Fibroblast of lung (primary cell): Measurements from ENCODE around the gene PPP2R1B. TPM values are rescaled to one million over a fixed set of nuclear protein-coding genes. Genes with fewer than 3 reads are reported as not detected.
A peak's percentile ranks its signal among the peaks of the same experiment; 100 is the strongest.

Experiments
- DNase-seq, 2 donors: peaks; one replicate each; pipeline versions ENCODE4 v3.0.0 to v3.0.0-alpha.2; 2010; ENCODE audit warnings: low read depth in 2 of 2
- H2AFZ ChIP-seq: 2 replicates; pipeline ENCODE4 v1.5.1; 2012; ENCODE audit warnings: low read length, control low read depth, inconsistent platforms
- H3K27ac ChIP-seq: 2 replicates; pipeline ENCODE4 v1.5.1; 2011; ENCODE audit warnings: low read length, control low read depth; ENCODE audit not compliant: insufficient read depth
- H3K27me3 ChIP-seq: 2 replicates; pipeline ENCODE4 v1.5.1; 2011; ENCODE audit warnings: mild to moderate bottlenecking, low read length; ENCODE audit not compliant: control insufficient read depth, insufficient read depth
- H3K36me3 ChIP-seq: 2 replicates; pipeline ENCODE4 v1.5.1; 2011; ENCODE audit warnings: low read length; ENCODE audit not compliant: control insufficient read depth, insufficient read depth
- H3K4me1 ChIP-seq: 2 replicates; pipeline ENCODE4 v1.5.1; 2011; ENCODE audit warnings: low read length; ENCODE audit not compliant: control insufficient read depth, insufficient read depth; ENCODE audit errors: extremely low read depth
- H3K4me2 ChIP-seq: 2 replicates; pipeline ENCODE4 v1.5.1; 2011; ENCODE audit warnings: low read length, control low read depth; ENCODE audit not compliant: insufficient read depth; ENCODE audit errors: extremely low read depth
- H3K4me3 ChIP-seq, 4 experiments: fragments of 200-600 bp in 1 of 4; sonication (generic) in 1 of 4; replicated peaks in 1 of 4; 2 replicates each; pipeline ENCODE4 v1.5.1; 2011 to 2016; ENCODE audit warnings: low read length in 4 of 4, low read depth in 3 of 4, mild to moderate bottlenecking in 3 of 4, control low read depth in 2 of 4, inconsistent platforms in 1 of 4, mixed read lengths in 1 of 4; ENCODE audit not compliant: insufficient read depth in 1 of 4; ENCODE audit errors: control extremely low read depth in 1 of 4
- H3K79me2 ChIP-seq: 2 replicates; pipeline ENCODE4 v1.5.1; 2012; ENCODE audit warnings: mild to moderate bottlenecking, low read length, inconsistent platforms; ENCODE audit not compliant: control insufficient read depth, insufficient read depth
- H3K9ac ChIP-seq: 2 replicates; pipeline ENCODE4 v1.5.1; 2011; ENCODE audit warnings: mild to moderate bottlenecking, low read length, control low read depth; ENCODE audit not compliant: insufficient read depth
- H3K9me3 ChIP-seq: 2 replicates; pipeline ENCODE4 v1.5.1; 2012; ENCODE audit warnings: low read depth, low read length; ENCODE audit not compliant: control insufficient read depth, insufficient read depth
- H4K20me1 ChIP-seq: 2 replicates; pipeline ENCODE4 v1.5.1; 2011; ENCODE audit warnings: low read length; ENCODE audit not compliant: control insufficient read depth, insufficient read depth; ENCODE audit errors: extremely low read depth
- CTCF ChIP-seq, 2 donors: IDR thresholded peaks in 1 of 2; conservative IDR thresholded peaks in 1 of 2; 1 replicate in 1 of 2; 2 replicates in 1 of 2; pipeline ENCODE4 v1.5.1; 2011 to 2012; ENCODE audit warnings: low read length in 2 of 2, control low read depth in 1 of 2, inconsistent platforms in 1 of 2, low read depth in 1 of 2, mild to moderate bottlenecking in 1 of 2
- EZH2 ChIP-seq: IDR thresholded peaks from 2 replicates; pipeline ENCODE4 v1.5.1; 2012; ENCODE audit warnings: low read length, control low read depth, mild to moderate bottlenecking; ENCODE audit errors: missing control alignments
- polyA plus RNA-seq, 2 donors: library from polyadenylated mRNA; depleted of rRNA in 1 of 2; stranded (reverse) in 1 of 2; unstranded in 1 of 2; fragments of >200 nt; gene quantifications; 2 replicates each; pipeline ENCODE4 v1.2.1, GENCODE V29; 2011 to 2012; ENCODE audit warnings: missing spikeins in 1 of 2
- total RNA-seq: library from RNA; depleted of rRNA; stranded (reverse); fragments of >200 nt; gene quantifications from 2 replicates; pipeline ENCODE4 v1.2.1, GENCODE V29; 2014

PPP2R1B gene
- total and polyA plus RNA-seq, 2 donors (not counting 1 experiment from before 2014, with no cell fraction given), result 40.3 to 43.1 TPM

- peak; percentile 84 to 97 for DNase-seq
- H2AFZ ChIP-seq, result no peak overlapping the region
- TF ChIP-seq EZH2 (no peak), CTCF (conservative IDR thresholded peaks at IDR 0.05 in 1 of 2, IDR thresholded peaks at IDR 0.05 in 1 of 2; ENCODE audit: low read depth in 1 of 2, low read length in 2 of 2) (no peak)
Measured at GRCh38 chr11:111707039-111707690, 59.0 kb downstream of the PPP2R1B start.

GRCh38 chr11:111703576-111703975, 62.6 kb downstream of the PPP2R1B start:
- DNase-seq, result no peak
- Histone ChIP-seq H3K27ac (no peak overlapping the region), H3K4me1 (peaks cover 3% of the 10 kb centered on the region), H3K79me2 (no peaks in the 10 kb centered on the region), H3K9me3 (no peaks in the 10 kb centered on the region), H3K4me2 (no peak overlapping the region), H3K27me3 (no peaks in the 10 kb centered on the region), H3K36me3 (peaks cover 5% of the 10 kb centered on the region), H2AFZ (no peak overlapping the region), H3K9ac (no peak overlapping the region), H4K20me1 (no peaks in the 10 kb centered on the region), H3K4me3 (no peak overlapping the region)
- TF ChIP-seq EZH2, result no peak
- TF ChIP-seq CTCF (conservative IDR thresholded peaks at IDR 0.05 in 1 of 2, IDR thresholded peaks at IDR 0.05 in 1 of 2; ENCODE audit: low read depth in 1 of 2, low read length in 2 of 2), result no peak

More at GRCh38 chr11:111707039-111707690, 59.0 kb downstream of the PPP2R1B start:
- no peak overlapping the region for H3K27ac ChIP-seq
- peak overlapping the region; percentile 15 for H3K4me2 ChIP-seq
- H3K4me3 ChIP-seq, result peak overlapping the region in 1 of 4 experiments; percentile 29
- H3K4me1 ChIP-seq, result peaks cover 3% of the 10 kb centered on the region
- no peaks in the 10 kb centered on the region for H4K20me1 ChIP-seq
- no peak overlapping the region for H3K9ac ChIP-seq
- H3K79me2 ChIP-seq, result no peaks in the 10 kb centered on the region
- no peaks in the 10 kb centered on the region for H3K9me3 ChIP-seq
- peaks cover 9% of the 10 kb centered on the region for H3K36me3 ChIP-seq
- H3K27me3 ChIP-seq, result no peaks in the 10 kb centered on the region

GRCh38 chr11:111702623-111703022, 63.6 kb downstream of the PPP2R1B start:
- no peak overlapping the region for H3K4me3 ChIP-seq
- H3K27me3 ChIP-seq, result no peaks in the 10 kb centered on the region
- no peaks in the 10 kb centered on the region for H3K79me2 ChIP-seq
- no peaks in the 10 kb centered on the region for H3K9me3 ChIP-seq
- DNase-seq, result no peak
- peaks cover 3% of the 10 kb centered on the region for H3K4me1 ChIP-seq
- TF ChIP-seq EZH2, result no peak
- TF ChIP-seq CTCF (conservative IDR thresholded peaks at IDR 0.05 in 1 of 2, IDR thresholded peaks at IDR 0.05 in 1 of 2; ENCODE audit: low read depth in 1 of 2, low read length in 2 of 2), result no peak
- H2AFZ ChIP-seq, result no peak overlapping the region
- no peak overlapping the region for H3K4me2 ChIP-seq
- peaks cover 5% of the 10 kb centered on the region for H3K36me3 ChIP-seq
- H3K27ac ChIP-seq, result no peak overlapping the region
- H3K9ac ChIP-seq, result no peak overlapping the region
- no peaks in the 10 kb centered on the region for H4K20me1 ChIP-seq
